Endodermal cell (in vitro differentiated cells): Measurements from ENCODE around the gene GNG13. TPM values are rescaled to one million over a fixed set of nuclear protein-coding genes. Genes with fewer than 3 reads are reported as not detected.

Experiments used
- DNase-seq: peaks from one replicate; pipeline ENCODE4 v3.0.0-alpha.2; 2017
- H3K27ac ChIP-seq: 2 replicates; pipeline ENCODE4 v1.5.1; 2013; ENCODE audit warnings: mild to moderate bottlenecking, low read depth, low read length, moderate library complexity
- H3K27me3 ChIP-seq: 2 replicates; pipeline ENCODE4 v1.6.1; 2013; ENCODE audit warnings: mild to moderate bottlenecking, low read length, moderate library complexity; ENCODE audit not compliant: insufficient read depth, control insufficient read depth, poor library complexity, severe bottlenecking
- H3K36me3 ChIP-seq: 2 replicates; pipeline ENCODE4 v1.7.0; 2013; ENCODE audit warnings: mild to moderate bottlenecking, low read length, moderate library complexity; ENCODE audit not compliant: control insufficient read depth, insufficient read depth
- H3K4me1 ChIP-seq: one replicate; pipeline ENCODE4 v1.7.0; 2013; ENCODE audit warnings: low read length; ENCODE audit not compliant: control insufficient read depth, insufficient read depth
- H3K4me3 ChIP-seq: 2 replicates; pipeline ENCODE4 v1.5.1; 2013; ENCODE audit warnings: mild to moderate bottlenecking, low read length, moderate library complexity
- H3K9ac ChIP-seq: 2 replicates; pipeline ENCODE4 v1.6.1; 2013; ENCODE audit warnings: mild to moderate bottlenecking, low read length, moderate library complexity; ENCODE audit not compliant: poor library complexity, severe bottlenecking; ENCODE audit errors: extremely low read depth
- H3K9me3 ChIP-seq: 2 replicates; pipeline ENCODE4 v1.6.1; 2013; ENCODE audit warnings: mild to moderate bottlenecking, low read length, moderate library complexity; ENCODE audit not compliant: control insufficient read depth
- H3K27ac Mint-ChIP-seq: 2 replicates; pipeline ENCODE4 v1.8.0; 2020; ENCODE audit warnings: mixed read lengths
- H3K27me3 Mint-ChIP-seq: 2 replicates; pipeline ENCODE4 v1.8.0; 2021; ENCODE audit warnings: mild to moderate bottlenecking, mixed read lengths; ENCODE audit not compliant: insufficient read depth
- H3K36me3 Mint-ChIP-seq: 2 replicates; pipeline ENCODE4 v1.8.0; 2020; ENCODE audit warnings: low read depth, mixed read lengths
- H3K4me1 Mint-ChIP-seq: 2 replicates; pipeline ENCODE4 v1.8.0; 2020; ENCODE audit warnings: mixed read lengths
- H3K4me3 Mint-ChIP-seq: 2 replicates; pipeline ENCODE4 v1.8.0; 2020; ENCODE audit warnings: mild to moderate bottlenecking, moderate library complexity, mixed read lengths
- H3K9me3 Mint-ChIP-seq: 2 replicates; pipeline ENCODE4 v1.8.0; 2020; ENCODE audit warnings: mild to moderate bottlenecking, mixed read lengths
- CTCF ChIP-seq: fragments of 200-600 bp; sonication (generic); conservative IDR thresholded peaks from 2 replicates; pipeline ENCODE4 v1.5.0; 2021; ENCODE audit warnings: antibody characterized with exemption, mild to moderate bottlenecking
- WGBS, 2 experiments: methylation state at CpG; one replicate each; pipeline versions ENCODE4 v1.1.5 to v1.1.7; 2013; ENCODE audit warnings: missing lambda C conversion rate in 2 of 2, mixed read lengths in 1 of 2; ENCODE audit not compliant: insufficient coverage in 1 of 2, insufficient read length in 1 of 2; 5-methylcytosine and 5-hydroxymethylcytosine counted together
- total RNA-seq, 2 donors: library from RNA; stranded (reverse); fragmentation: NEBNext Ultra II Directional in 1 of 2; extraction: Animal tissue kit (Norgen Biotek cat#: 25700) in 1 of 2; gene quantifications; 2 replicates in 1 of 2; 3 replicates in 1 of 2; pipeline ENCODE4 v1.2.1, GENCODE V29; 2021

Gene GNG13
- total RNA-seq, 2 donors from 2014 or later = not detected

GRCh38 chr16:765488-765865, 35.1 kb downstream of the GNG13 start:
- no peak overlapping the region for H3K9ac ChIP-seq
- Mint-ChIP-seq H3K27ac (no peak overlapping the region), H3K4me1 (no peaks in the 10 kb centered on the region), H3K4me3 (no peak overlapping the region), H3K9me3 (no peaks in the 10 kb centered on the region), H3K27me3 (no peaks in the 10 kb centered on the region), H3K36me3 (no peaks in the 10 kb centered on the region)
- WGBS, 2 experiments = 91 to 95% methylated on average over 12 to 29 of the region's 29 CpGs
- no peak overlapping the region for H3K27ac ChIP-seq
- H3K27me3 ChIP-seq = no peaks in the 10 kb centered on the region
- no peaks in the 10 kb centered on the region for H3K36me3 ChIP-seq
- no peak overlapping the region for H3K4me3 ChIP-seq
- no peaks in the 10 kb centered on the region for H3K4me1 ChIP-seq
- no peak for DNase-seq
- TF ChIP-seq CTCF = no peak
- H3K9me3 ChIP-seq = no peaks in the 10 kb centered on the region

- H3K4me1 Mint-ChIP-seq = no peaks in the 10 kb centered on the region
- H3K9me3 ChIP-seq = no peaks in the 10 kb centered on the region
- no peak overlapping the region for H3K4me3 Mint-ChIP-seq
- no peaks in the 10 kb centered on the region for H3K27me3 ChIP-seq
- WGBS, 2 experiments = 90 to 92% methylated on average over 32 to 38 of the region's 38 CpGs
- H3K27ac ChIP-seq = no peak overlapping the region
- H3K27ac Mint-ChIP-seq = no peak overlapping the region
- H3K36me3 ChIP-seq = no peaks in the 10 kb centered on the region
- no peak for DNase-seq
- no peaks in the 10 kb centered on the region for H3K9me3 Mint-ChIP-seq
- no peaks in the 10 kb centered on the region for H3K4me1 ChIP-seq
- no peak for TF ChIP-seq CTCF
- H3K27me3 Mint-ChIP-seq = no peaks in the 10 kb centered on the region
- H3K36me3 Mint-ChIP-seq = no peaks in the 10 kb centered on the region
- H3K4me3 ChIP-seq = no peak overlapping the region
- no peak overlapping the region for H3K9ac ChIP-seq
These were observed 35.6 kb downstream of the GNG13 start for GRCh38 chr16:764848-765487.

- no peak overlapping the region for H3K27ac Mint-ChIP-seq
- H3K4me1 Mint-ChIP-seq = no peaks in the 10 kb centered on the region
These were observed 36.3 kb downstream of the GNG13 start for GRCh38 chr16:764184-764750.

More at GRCh38 chr16:764184-764750, 36.3 kb downstream of the GNG13 start:
- TF ChIP-seq CTCF = no peak
- H3K9me3 ChIP-seq = no peaks in the 10 kb centered on the region
- H3K4me3 ChIP-seq = no peak overlapping the region
- Mint-ChIP-seq H3K27me3 (no peaks in the 10 kb centered on the region), H3K9me3 (no peaks in the 10 kb centered on the region), H3K36me3 (no peaks in the 10 kb centered on the region), H3K4me3 (no peak overlapping the region)
- no peak overlapping the region for H3K27ac ChIP-seq
- WGBS, 2 experiments = 85 to 94% methylated on average over 5 to 20 of the region's 20 CpGs
- no peak for DNase-seq
- H3K4me1 ChIP-seq = no peaks in the 10 kb centered on the region
- H3K36me3 ChIP-seq = no peaks in the 10 kb centered on the region
- no peaks in the 10 kb centered on the region for H3K27me3 ChIP-seq
- no peak overlapping the region for H3K9ac ChIP-seq
